K562 (cell line): ENCODE measurements around the gene TFAM. TPM values are rescaled to one million over a fixed set of nuclear protein-coding genes. Genes with fewer than 3 reads are reported as not detected.

Experiments used
- ATAC-seq: fragments of 200-7000 bp; cut with Tn5 transposase; 3 replicates; pipeline ENCODE4 v1.9.1; 2020; ENCODE audit warnings: moderate library complexity
- BruUV-seq: library from RNA; stranded (reverse); fragments of 400-500 nt; replicated peaks from 2 replicates; lab custom pipeline; 2021; lab: Mats Ljungman, UMichigan
- CTCF ChIA-PET: fragments of 300-600 bp; formaldehyde crosslinking; extraction: SDS; loops from one replicate; lab custom pipeline; 2021; ENCODE audit warnings: low intra/inter-chr PET ratio; lab: Yijun Ruan, JAX
- POLR2A ChIA-PET: fragments of 300-600, 350-650 bp; sonication (Branson Sonifier 250); formaldehyde crosslinking; extraction: SDS; loops from one replicate; lab custom pipeline; 2021; ENCODE audit warnings: antibody characterized with exemption, inconsistent platforms; lab: Yijun Ruan, JAX
- DNase-seq, 4 experiments: peaks; one replicate each; pipeline versions ENCODE4 v3.0.0 to v3.0.0-alpha.2; 2011 to 2018; ENCODE audit warnings: low spot score in 3 of 4, mixed read lengths in 3 of 4; ENCODE audit errors: extremely low read depth in 1 of 4
- FAIRE-seq: peaks from 2 replicates; lab custom pipeline; 2011; peaks lifted over from hg19 to GRCh38; lab: Jason Lieb, UNC
- H2AFZ ChIP-seq: 2 replicates; pipeline ENCODE4 v1.6.0; 2011; ENCODE audit warnings: low read depth, low read length, control low read depth, inconsistent platforms
- H3K27ac ChIP-seq: fragments of 200-600 bp; 3 replicates; pipeline ENCODE4 v1.8.0; 2011; ENCODE audit warnings: low read depth, mild to moderate bottlenecking, control low read depth, inconsistent platforms, low read length, moderate library complexity, mixed read lengths; ENCODE audit errors: extremely low read depth
- H3K27me3 ChIP-seq, 2 experiments: fragments of 300-600 bp in 1 of 2; 2 replicates in 1 of 2; 3 replicates in 1 of 2; pipeline versions ENCODE4 v1.6.0 to v1.8.0; 2011; ENCODE audit warnings: inconsistent platforms in 2 of 2, low read length in 2 of 2, mild to moderate bottlenecking in 1 of 2, mixed read lengths in 1 of 2, moderate library complexity in 1 of 2; ENCODE audit not compliant: control insufficient read depth in 2 of 2, insufficient read depth in 2 of 2
- H3K36me3 ChIP-seq: fragments of 300-600 bp; 3 replicates; pipeline ENCODE4 v1.8.0; 2011; ENCODE audit warnings: mild to moderate bottlenecking, low read length, inconsistent platforms; ENCODE audit not compliant: control insufficient read depth, insufficient read depth
- H3K4me1 ChIP-seq, 2 experiments: fragments of 200-600 bp in 1 of 2; replicated peaks in 1 of 2; 2 replicates in 1 of 2; 3 replicates in 1 of 2; pipeline versions ENCODE4 v1.5.1 to v1.8.0; 2011; ENCODE audit warnings: inconsistent platforms in 2 of 2, low read length in 2 of 2, mild to moderate bottlenecking in 1 of 2, mixed read lengths in 1 of 2, moderate library complexity in 1 of 2; ENCODE audit not compliant: control insufficient read depth in 2 of 2, insufficient read depth in 2 of 2
- H3K4me2 ChIP-seq: 2 replicates; pipeline ENCODE4 v1.6.1; 2011; ENCODE audit warnings: low read length, control low read depth, inconsistent platforms, mixed read lengths; ENCODE audit not compliant: insufficient read depth
- H3K4me3 ChIP-seq: fragments of 200-600 bp; sonication (generic), shearing (Covaris generic); 2 replicates; pipeline ENCODE4 v1.5.1; 2016; ENCODE audit warnings: control low read depth, inconsistent platforms
- H3K79me2 ChIP-seq: fragments of 200-600 bp; 3 replicates; pipeline ENCODE4 v1.8.0; 2011; ENCODE audit warnings: low read length, inconsistent platforms; ENCODE audit not compliant: control insufficient read depth, insufficient read depth
- H3K9ac ChIP-seq, 2 experiments: 2 replicates each; pipeline versions ENCODE4 v1.6.0 to v1.6.1; 2011; ENCODE audit warnings: low read depth in 2 of 2, low read length in 2 of 2, control low read depth in 1 of 2, inconsistent platforms in 1 of 2, mild to moderate bottlenecking in 1 of 2, mixed read lengths in 1 of 2; ENCODE audit not compliant: insufficient read depth in 1 of 2
- H3K9me1 ChIP-seq: one replicate; pipeline ENCODE4 v1.6.0; 2011; ENCODE audit warnings: inconsistent platforms, mild to moderate bottlenecking, low read length, moderate library complexity; ENCODE audit not compliant: control insufficient read depth, insufficient read depth
- H3K9me3 ChIP-seq: replicated peaks from 2 replicates; pipeline ENCODE4 v1.5.1; 2011; ENCODE audit warnings: low read depth, low read length, inconsistent platforms; ENCODE audit not compliant: control insufficient read depth, insufficient read depth
- H4K20me1 ChIP-seq: replicated peaks from 2 replicates; pipeline ENCODE4 v1.6.1; 2011; ENCODE audit warnings: low read length, inconsistent platforms, mixed read lengths; ENCODE audit not compliant: control insufficient read depth, insufficient read depth
- ARID4B ChIP-seq: sonication (generic); formaldehyde crosslinking; IDR thresholded peaks from 2 replicates; pipeline ENCODE4 v1.8.0; 2022; ENCODE audit warnings: mild to moderate bottlenecking, missing genetic modification reagents
- MCM7 ChIP-seq, 2 experiments: fragments of 450-650 bp; IDR thresholded peaks; 2 replicates each; pipeline ENCODE4 v1.6.1; 2016 to 2018
- PATZ1 ChIP-seq: fragments of 250-450 bp; sonication (Bioruptor Pico); IDR thresholded peaks from 2 replicates; pipeline ENCODE4 v1.5.0; 2020; ENCODE audit warnings: mild to moderate bottlenecking, borderline replicate concordance
- PHB ChIP-seq: fragments of 250-450 bp; sonication (Bioruptor Pico); IDR thresholded peaks from 2 replicates; pipeline ENCODE4 v1.5.0; 2021
- PHF21A ChIP-seq: fragments of 450-650 bp; IDR thresholded peaks from 2 replicates; pipeline ENCODE4 v1.6.1; 2017; ENCODE audit warnings: low read depth, borderline replicate concordance
- SIN3A ChIP-seq, 2 experiments: fragments of 150-350 bp in 1 of 2; IDR thresholded peaks; 2 replicates each; pipeline ENCODE4 v1.6.1; 2011 to 2016; ENCODE audit warnings: borderline replicate concordance in 2 of 2, low read depth in 2 of 2, low read length in 2 of 2, mild to moderate bottlenecking in 2 of 2, moderate library complexity in 2 of 2; ENCODE audit not compliant: control insufficient read depth in 1 of 2
- ZKSCAN8 ChIP-seq: fragments of 200-800 bp; sonication (Bioruptor generic); IDR thresholded peaks from 2 replicates; pipeline ENCODE4 v1.6.1; 2016; ENCODE audit warnings: missing genetic modification characterization, missing compliant biosample characterization
- ZNF263 ChIP-seq: sonication (generic); formaldehyde crosslinking; IDR thresholded peaks from 2 replicates; pipeline ENCODE4 v1.8.0; 2022; ENCODE audit warnings: mild to moderate bottlenecking, missing genetic modification reagents, borderline replicate concordance
- ZNF695 ChIP-seq: fragments of 450-650 bp; formaldehyde crosslinking; IDR thresholded peaks from 2 replicates; pipeline ENCODE4 v1.4.0; 2020; ENCODE audit warnings: mild to moderate bottlenecking, moderate library complexity
- ZSCAN29 ChIP-seq: fragments of 450-650 bp; IDR thresholded peaks from 2 replicates; pipeline ENCODE4 v1.6.1; 2017
- WGBS: fragments of 100-300 bp; shearing (Covaris generic); methylation state at CpG from one replicate; pipeline ENCODE4 v1.1.6; 2016; ENCODE audit warnings: low coverage, mixed read lengths; ENCODE audit not compliant: insufficient coverage; ENCODE audit errors: missing lambda C conversion rate; 5-methylcytosine and 5-hydroxymethylcytosine counted together
- in situ Hi-C: fragments of 300-500 bp; cut with MboI; formaldehyde crosslinking; loops from 4 replicates; pipeline ENCODE4 v1.15.0; 2018; ENCODE audit warnings: inconsistent platforms, mixed read lengths
- intact Hi-C: fragments of 100-400 bp; cut with micrococcal nuclease; formaldehyde crosslinking; loops from 2 replicates; pipeline ENCODE4 v1.14.2; 2022
- polyA plus RNA-seq, 8 experiments: library from polyadenylated mRNA; depleted of rRNA in 4 of 8; stranded (reverse) in 5 of 8; unstranded in 3 of 8; fragments of >200 nt; fragmentation: Nextera tagmentation in 2 of 8; fragmentation: Illumina TruSeq in 1 of 8; extraction: Ambion mirVana in 2 of 8; extraction: Trizol in 1 of 8; gene quantifications; 2 replicates each; pipeline versions ENCODE4 v1.2.1 to v1.2.3, GENCODE V29; 2011 to 2014; ENCODE audit warnings: inconsistent platforms in 1 of 8, missing spikeins in 1 of 8
- total RNA-seq, 7 experiments: library from RNA; depleted of rRNA in 6 of 7; stranded (reverse); fragments of >200 nt in 6 of 7; fragmentation: Illumina TruSeq in 2 of 7; extraction: Trizol in 2 of 7; gene quantifications; 2 replicates each; pipeline versions ENCODE4 v1.2.1 to v1.2.3, GENCODE V29; 2011 to 2021; ENCODE audit warnings: low replicate concordance in 1 of 7

TFAM gene
- total and polyA plus RNA-seq, 9 of the 15 experiments (the other 6 are each of a cell fraction or from before 2014, with no cell fraction given): 74.3 to 227 (median 155) TPM

GRCh38 chr10:58409956-58410610, 24.9 kb downstream of the TFAM start:
- in situ Hi-C loops: no loop called here
- WGBS: 2% methylated on average over 4 of the region's 4 CpGs
- Histone ChIP-seq H3K36me3 (no peaks in the 10 kb centered on the region), H4K20me1 (no peaks in the 10 kb centered on the region), H3K4me1 (no peaks in the 10 kb centered on the region), H3K27me3 (peaks cover 0 to 8% of the 10 kb centered on the region in 2 experiments; a peak in 2 of 5 replicates), H3K9me3 (no peaks in the 10 kb centered on the region), H3K27ac (no peak overlapping the region), H3K4me2 (no peak overlapping the region), H3K79me2 (no peaks in the 10 kb centered on the region), H3K9me1 (no peaks in the 10 kb centered on the region), H2AFZ (no peak overlapping the region), H3K9ac (no peak overlapping the region), H3K4me3 (no peak overlapping the region)
- intact Hi-C loops: no loop called here
- ATAC-seq (no peak), DNase-seq (no peak), FAIRE-seq (no peak)
- no TSS peak for BruUV-seq
- CTCF ChIA-PET: no interaction called here
- POLR2A ChIA-PET: no interaction called here
- TF ChIP-seq PHB (CRISPR knock-in tag) (no peak), PATZ1 (CRISPR knock-in tag) (no peak), ZNF263 (no peak), ZNF695 (CRISPR knock-in tag) (no peak), SIN3A (IDR thresholded peaks at IDR 0.05; ENCODE audit: borderline replicate concordance in 2 of 2, control insufficient read depth in 1 of 2, low read depth in 2 of 2, low read length in 2 of 2) (no peak), ZSCAN29 (no peak), ARID4B (CRISPR knock-in tag) (no peak), ZKSCAN8 (CRISPR knock-in tag) (no peak), MCM7 (IDR thresholded peaks at IDR 0.05) (no peak), PHF21A (no peak)
